Smooth muscle cell (in vitro differentiated cells): Measurements from ENCODE around the gene PPP1R9B. TPM values are rescaled to one million over a fixed set of nuclear protein-coding genes. Genes with fewer than 3 reads are reported as not detected.
A peak's percentile ranks its signal among the peaks of the same experiment; 100 is the strongest.

Experiments used
- DNase-seq: peaks from one replicate; lab custom pipeline; 2025; ENCODE audit not compliant: unreplicated experiment; lab: John Stamatoyannopoulos, UW
- H2AFZ ChIP-seq: fragments of 200-600 bp; sonication (generic); 2 replicates; pipeline ENCODE4 v1.6.0; 2016; ENCODE audit warnings: antibody characterized with exemption, low read depth, mild to moderate bottlenecking
- H3F3A ChIP-seq: fragments of 200-600 bp; sonication (generic); 2 replicates; pipeline ENCODE4 v1.6.0; 2017; ENCODE audit warnings: antibody characterized with exemption, low read depth
- H3K27ac ChIP-seq: fragments of 200-600 bp; sonication (generic); 2 replicates; pipeline ENCODE4 v1.5.1; 2016; ENCODE audit warnings: low read depth, mild to moderate bottlenecking
- H3K27me3 ChIP-seq: fragments of 200-600 bp; sonication (generic); 2 replicates; pipeline ENCODE4 v1.6.1; 2016; ENCODE audit warnings: low read depth, mild to moderate bottlenecking
- H3K36me3 ChIP-seq: fragments of 200-600 bp; sonication (generic); 2 replicates; pipeline ENCODE4 v1.5.1; 2016; ENCODE audit warnings: low read depth
- H3K4me1 ChIP-seq: fragments of 200-600 bp; sonication (generic); 2 replicates; pipeline ENCODE4 v1.5.1; 2016; ENCODE audit warnings: low read depth
- H3K4me2 ChIP-seq: fragments of 200-600 bp; sonication (generic); 2 replicates; pipeline ENCODE4 v1.6.0; 2016; ENCODE audit warnings: mild to moderate bottlenecking
- H3K4me3 ChIP-seq: fragments of 200-600 bp; sonication (generic); 2 replicates; pipeline ENCODE4 v1.5.1; 2016; ENCODE audit warnings: mild to moderate bottlenecking
- H3K79me2 ChIP-seq: fragments of 200-600 bp; sonication (generic); 2 replicates; pipeline ENCODE4 v1.6.0; 2016; ENCODE audit warnings: low read depth, mild to moderate bottlenecking
- H3K9ac ChIP-seq: fragments of 200-600 bp; sonication (generic); 2 replicates; pipeline ENCODE4 v1.6.0; 2016; ENCODE audit warnings: low read depth
- H3K9me3 ChIP-seq: fragments of 200-600 bp; sonication (generic); replicated peaks from 2 replicates; pipeline ENCODE4 v1.5.1; 2016; ENCODE audit warnings: low read depth
- H4K20me1 ChIP-seq: fragments of 200-600 bp; sonication (generic); 2 replicates; pipeline ENCODE4 v1.6.0; 2016; ENCODE audit warnings: low read depth
- WGBS: methylation state at CpG from one replicate; pipeline ENCODE4 v1.1.7; 2016; ENCODE audit warnings: low lambda C conversion rate; 5-methylcytosine and 5-hydroxymethylcytosine counted together
- polyA plus RNA-seq: library from polyadenylated mRNA; unstranded; fragments of >200 nt; fragmentation: Nextera tagmentation; extraction: Ambion mirVana; gene quantifications from 2 replicates; pipeline ENCODE4 v1.2.1, GENCODE V29; 2016
- total RNA-seq: library from RNA; depleted of rRNA; stranded (reverse); fragments of >200 nt; gene quantifications from 2 replicates; pipeline ENCODE4 v1.2.3, GENCODE V29; 2014
- TF ChIP-seq, protein P1 (sequence below): fragments of 200-600 bp; sonication (generic); IDR thresholded peaks from 2 replicates; pipeline ENCODE4 v1.5.1; 2017; ENCODE audit warnings: borderline replicate concordance, mild to moderate bottlenecking, antibody characterized with exemption; ENCODE audit not compliant: insufficient read depth, poor library complexity, severe bottlenecking

The PPP1R9B gene
- total and polyA plus RNA-seq, 2 experiments from 2014 or later, result 6.7 to 20.8 TPM

DNA sequence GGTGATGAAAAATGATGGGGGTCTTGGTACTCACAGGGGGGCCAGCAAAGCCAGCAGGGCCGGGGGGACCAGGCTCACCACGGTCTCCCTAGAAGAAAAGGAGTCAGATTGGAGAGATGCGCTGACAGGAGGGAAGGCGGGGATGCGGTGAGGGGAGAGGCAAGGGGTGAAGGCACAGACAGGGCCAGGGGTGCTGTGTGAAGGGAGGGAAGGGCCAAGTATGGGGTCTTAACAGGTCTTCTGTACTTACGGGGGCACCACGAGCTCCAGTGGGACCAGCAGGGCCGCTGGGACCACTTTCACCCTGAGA lies 39.8 kb upstream of the PPP1R9B start:
- Histone ChIP-seq H3K79me2 (peaks cover 25% of the 10 kb centered on the region), H3K27ac (peak overlapping the region; percentile 99), H3K9me3 (no peaks in the 10 kb centered on the region), H2AFZ (no peak overlapping the region), H3K4me3 (no peak overlapping the region), H3K4me2 (peak overlapping the region; percentile 22), H3K36me3 (peaks cover 8% of the 10 kb centered on the region), H3K27me3 (no peaks in the 10 kb centered on the region), H3K4me1 (no peaks in the 10 kb centered on the region), H3F3A (peaks cover 83% of the 10 kb centered on the region), H3K9ac (no peak overlapping the region), H4K20me1 (peaks cover 100% of the 10 kb centered on the region)
- TF ChIP-seq, protein P1, sequence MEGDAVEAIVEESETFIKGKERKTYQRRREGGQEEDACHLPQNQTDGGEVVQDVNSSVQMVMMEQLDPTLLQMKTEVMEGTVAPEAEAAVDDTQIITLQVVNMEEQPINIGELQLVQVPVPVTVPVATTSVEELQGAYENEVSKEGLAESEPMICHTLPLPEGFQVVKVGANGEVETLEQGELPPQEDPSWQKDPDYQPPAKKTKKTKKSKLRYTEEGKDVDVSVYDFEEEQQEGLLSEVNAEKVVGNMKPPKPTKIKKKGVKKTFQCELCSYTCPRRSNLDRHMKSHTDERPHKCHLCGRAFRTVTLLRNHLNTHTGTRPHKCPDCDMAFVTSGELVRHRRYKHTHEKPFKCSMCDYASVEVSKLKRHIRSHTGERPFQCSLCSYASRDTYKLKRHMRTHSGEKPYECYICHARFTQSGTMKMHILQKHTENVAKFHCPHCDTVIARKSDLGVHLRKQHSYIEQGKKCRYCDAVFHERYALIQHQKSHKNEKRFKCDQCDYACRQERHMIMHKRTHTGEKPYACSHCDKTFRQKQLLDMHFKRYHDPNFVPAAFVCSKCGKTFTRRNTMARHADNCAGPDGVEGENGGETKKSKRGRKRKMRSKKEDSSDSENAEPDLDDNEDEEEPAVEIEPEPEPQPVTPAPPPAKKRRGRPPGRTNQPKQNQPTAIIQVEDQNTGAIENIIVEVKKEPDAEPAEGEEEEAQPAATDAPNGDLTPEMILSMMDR, result no peak
- no peak for DNase-seq
- 83% methylated on average over 6 of the region's 8 CpGs for WGBS

DNA sequence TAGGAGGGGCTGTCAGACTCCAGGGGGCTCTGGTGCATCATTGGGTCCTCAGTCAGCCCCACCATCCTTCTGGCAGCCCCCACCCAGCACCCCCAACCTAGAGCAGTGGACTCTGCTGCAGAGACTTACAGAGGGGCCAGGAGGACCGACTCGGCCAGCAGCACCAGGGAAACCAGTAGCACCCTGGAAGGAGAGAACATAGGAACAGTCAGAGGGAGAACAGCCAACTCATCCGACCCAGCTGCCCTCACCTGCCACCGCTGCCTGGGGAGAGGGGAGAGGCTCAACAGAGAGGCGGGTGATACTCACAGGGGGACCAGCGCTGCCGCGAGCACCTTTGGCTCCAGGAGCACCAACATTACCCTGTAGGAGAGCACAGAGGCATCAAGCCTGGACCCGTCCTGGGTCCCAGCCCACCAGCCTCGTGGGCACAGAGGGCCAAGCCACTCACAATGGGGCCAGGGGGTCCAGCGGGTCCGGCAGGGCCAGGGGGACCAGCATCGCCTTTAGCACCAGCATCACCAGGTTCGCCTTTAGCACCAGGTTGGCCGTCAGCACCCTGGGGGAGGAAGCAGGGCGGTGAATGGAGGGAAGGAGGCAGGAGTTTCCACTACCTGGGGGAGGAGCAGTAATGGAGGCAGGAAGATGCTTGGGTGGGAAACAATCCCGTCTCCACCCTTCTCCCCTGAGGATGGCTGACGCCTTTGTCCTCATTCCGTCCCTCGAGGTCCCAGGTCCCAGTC lies 39.2 kb upstream of the PPP1R9B start:
- no peak overlapping the region for H3K4me2 ChIP-seq
- peaks cover 83% of the 10 kb centered on the region for H3F3A ChIP-seq
- H3K27me3 ChIP-seq, result no peaks in the 10 kb centered on the region
- H3K36me3 ChIP-seq, result peaks cover 8% of the 10 kb centered on the region
- TF ChIP-seq, protein P1, result no peak
- H3K4me3 ChIP-seq, result no peak overlapping the region
- peaks cover 4% of the 10 kb centered on the region for H3K4me1 ChIP-seq
- H3K79me2 ChIP-seq, result peaks cover 20% of the 10 kb centered on the region
- no peak for DNase-seq
- no peaks in the 10 kb centered on the region for H3K9me3 ChIP-seq
- WGBS, result 67% methylated on average over 20 of the region's 20 CpGs
- no peak overlapping the region for H2AFZ ChIP-seq
- no peak overlapping the region for H3K9ac ChIP-seq
- peaks cover 100% of the 10 kb centered on the region for H4K20me1 ChIP-seq
- H3K27ac ChIP-seq, result peak overlapping the region; percentile 99

DNA sequence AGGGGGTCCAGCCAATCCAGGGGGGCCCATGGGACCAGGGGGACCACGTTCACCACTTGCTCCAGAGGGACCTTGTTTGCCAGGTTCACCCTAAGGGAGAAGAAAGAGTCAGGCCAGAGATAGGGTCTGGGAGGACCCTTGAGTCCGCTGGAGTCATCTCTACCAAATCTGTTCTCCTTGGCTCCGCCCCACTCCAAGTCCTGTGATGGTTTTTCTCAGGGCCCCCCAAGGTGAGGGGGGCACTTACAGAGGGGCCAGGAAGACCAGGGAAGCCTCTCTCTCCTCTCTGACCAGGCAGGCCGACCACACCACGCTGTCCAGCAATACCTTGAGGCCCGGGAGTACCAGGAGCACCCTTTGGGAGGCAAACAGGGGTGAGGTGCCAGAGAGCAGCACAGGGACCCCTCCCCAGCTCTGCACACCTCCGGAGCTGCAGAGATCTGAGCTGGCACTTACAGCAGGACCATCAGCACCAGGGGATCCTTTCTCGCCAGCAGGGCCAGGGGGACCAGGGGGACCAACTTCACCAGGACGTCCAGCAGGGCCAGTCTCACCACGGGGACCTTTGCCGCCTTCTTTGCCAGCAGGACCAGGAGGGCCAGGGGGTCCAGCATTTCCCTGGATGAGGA lies 38.6 kb upstream of the PPP1R9B start:
- H3K4me1 ChIP-seq, result peaks cover 8% of the 10 kb centered on the region

More for the DNA sequence above, 38.6 kb upstream of the PPP1R9B start:
- no peaks in the 10 kb centered on the region for H3K27me3 ChIP-seq
- WGBS, result 86% methylated on average over 11 of the region's 11 CpGs
- H3K9ac ChIP-seq, result no peak overlapping the region
- peaks cover 100% of the 10 kb centered on the region for H4K20me1 ChIP-seq
- H2AFZ ChIP-seq, result no peak overlapping the region
- no peaks in the 10 kb centered on the region for H3K9me3 ChIP-seq
- H3K4me3 ChIP-seq, result no peak overlapping the region
- DNase-seq, result no peak
- H3K4me2 ChIP-seq, result peak overlapping the region; percentile 13
- TF ChIP-seq, protein P1, result no peak
- peaks cover 79% of the 10 kb centered on the region for H3F3A ChIP-seq
- H3K27ac ChIP-seq, result peak overlapping the region; percentile 99
- peaks cover 18% of the 10 kb centered on the region for H3K79me2 ChIP-seq
- peaks cover 8% of the 10 kb centered on the region for H3K36me3 ChIP-seq
